HG02571 (cell line): ENCODE data around the gene TTLL9.

Experiments used
- ATAC-seq: cut with Tn5 transposase; IDR thresholded peaks from one replicate; pipeline ENCODE4 v1.9.1; 2021; ENCODE audit warnings: mild to moderate bottlenecking, moderate library complexity; ENCODE audit not compliant: unreplicated experiment

The TTLL9 gene

GRCh38 chr20:31836853-31837608, 33.4 kb upstream of the TTLL9 start:
- ATAC-seq, result no peak

- ATAC-seq, result no peak
Observed at GRCh38 chr20:31837896-31838397, 32.5 kb upstream of the TTLL9 start.

GRCh38 chr20:31838646-31839292, 31.7 kb upstream of the TTLL9 start:
- no peak for ATAC-seq

- no peak for ATAC-seq
Observed at GRCh38 chr20:31839782-31840487, 30.5 kb upstream of the TTLL9 start.

DNA sequence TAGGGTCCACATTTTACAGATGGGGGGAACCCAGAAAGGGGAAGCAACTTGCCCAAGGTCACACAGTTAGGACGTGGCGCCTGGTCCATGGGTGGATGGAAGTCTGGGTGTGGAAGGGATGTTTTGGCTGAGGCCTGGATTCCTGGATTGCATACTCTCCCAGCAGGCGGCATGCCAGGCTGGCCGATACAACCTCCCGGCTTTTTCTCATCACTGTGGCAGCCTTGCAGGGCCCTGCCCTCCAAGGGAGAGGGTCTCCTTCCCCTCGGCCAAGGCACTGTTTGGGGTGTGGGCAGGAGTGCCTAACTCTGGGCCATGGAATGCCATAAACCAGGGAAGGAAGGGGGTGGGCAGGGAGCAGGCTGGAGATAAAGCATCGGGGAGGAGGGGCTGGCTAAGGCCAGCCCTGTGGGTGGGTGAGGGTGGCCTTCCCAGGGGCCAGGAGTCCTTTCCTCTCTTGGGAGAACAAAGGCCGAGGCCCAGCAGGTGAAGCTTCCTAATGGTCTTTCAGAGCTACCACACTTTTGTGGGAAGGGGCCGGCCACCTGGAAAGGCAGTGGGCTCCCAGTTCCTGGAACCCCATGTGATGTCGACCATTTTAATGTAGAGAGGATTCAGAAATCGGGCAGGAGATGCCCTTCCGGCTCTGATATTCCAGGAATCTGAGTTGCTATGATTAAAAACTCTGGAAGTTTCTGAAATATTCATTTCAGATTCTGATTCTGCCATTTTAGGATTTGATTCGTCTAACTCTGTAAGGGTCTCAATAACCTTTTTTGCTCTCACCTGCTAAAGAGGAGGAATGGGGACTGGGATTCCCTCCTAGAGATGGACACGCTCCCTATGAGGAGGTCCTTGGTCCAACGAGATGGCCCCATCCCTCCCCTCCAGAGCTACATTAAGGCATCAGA, 29.3 kb upstream of the TTLL9 start:
- ATAC-seq, result no peak

- ATAC-seq, result no peak
Observed at GRCh38 chr20:31841928-31842327, 28.5 kb upstream of the TTLL9 start.

DNA sequence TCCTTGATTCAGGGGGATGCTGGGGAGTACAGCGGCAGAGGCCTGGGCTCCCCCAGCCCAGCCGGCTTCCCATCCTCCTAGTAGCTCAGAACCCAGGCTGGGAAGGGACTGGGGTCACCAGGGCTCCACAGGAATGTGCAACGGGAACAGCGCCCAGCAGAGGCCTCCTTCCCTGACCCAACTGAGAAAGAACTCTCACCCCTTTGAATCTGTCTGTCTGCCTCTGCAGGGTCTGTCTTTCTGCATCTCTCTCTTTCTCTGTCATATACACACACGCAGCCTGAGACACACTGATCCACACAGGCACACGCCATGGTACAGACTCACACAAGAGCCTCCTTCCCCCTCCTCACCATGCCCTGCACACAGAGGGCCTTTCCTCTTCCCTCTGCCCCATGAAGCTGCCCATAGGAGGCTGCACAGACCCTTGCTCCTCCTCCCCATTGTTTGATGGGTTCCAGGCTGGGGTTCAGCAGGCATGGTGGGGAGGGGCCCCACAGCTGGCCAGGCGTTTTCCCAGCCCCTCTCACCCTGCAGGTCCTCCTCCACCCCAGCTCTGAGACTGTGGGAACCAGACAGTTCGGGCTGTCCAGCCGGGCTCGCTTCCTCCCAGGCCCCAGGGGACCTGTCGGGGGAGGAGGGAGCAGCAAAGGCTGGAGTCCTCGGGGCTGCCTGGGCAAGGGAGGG, 27.8 kb upstream of the TTLL9 start:
- no peak for ATAC-seq

- ATAC-seq, result no peak
Observed at GRCh38 chr20:31843288-31843687, 27.1 kb upstream of the TTLL9 start.

GRCh38 chr20:31843881-31844280, 26.6 kb upstream of the TTLL9 start:
- ATAC-seq, result no peak

- ATAC-seq, result no peak
Observed at GRCh38 chr20:31844737-31845299, 25.6 kb upstream of the TTLL9 start.

DNA sequence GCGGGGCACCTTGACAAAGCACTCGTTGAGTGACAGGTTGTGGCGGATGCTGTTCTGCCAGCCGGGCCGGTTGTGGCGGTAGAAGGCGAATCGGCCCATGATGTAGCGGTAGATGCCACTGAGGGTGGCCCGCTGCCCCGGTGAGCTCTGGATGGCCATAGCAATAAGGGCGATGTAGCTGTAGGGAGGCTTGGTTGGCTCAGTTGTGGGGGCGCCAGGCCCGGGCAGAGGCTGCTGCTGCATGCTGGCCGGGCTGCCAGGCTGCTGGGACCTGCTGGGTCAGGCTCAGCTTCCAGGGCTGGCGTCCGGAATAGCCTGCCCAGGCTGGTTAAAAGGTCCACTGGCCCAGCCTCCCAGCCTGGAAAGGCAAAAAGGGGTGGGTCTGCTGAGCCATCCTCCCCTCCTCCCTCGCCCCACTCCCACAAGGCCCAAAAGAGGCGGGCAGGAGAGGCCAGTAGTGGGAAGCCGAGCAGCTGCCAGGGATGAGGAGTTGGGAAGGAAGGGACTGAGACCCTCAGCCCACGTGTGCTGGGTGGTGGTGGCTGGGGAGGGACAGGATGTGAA, 25.1 kb upstream of the TTLL9 start, which contains the start of gene FOXS1:
TSS of gene FOXS1 (minus strand) at position 305 of the 564 bp plus-strand sequence. CDS start at position 243, 62 bp downstream.
- ATAC-seq, result no peak

GRCh38 chr20:31846793-31847138, 23.7 kb upstream of the TTLL9 start:
- no peak for ATAC-seq

- no peak for ATAC-seq
Observed at GRCh38 chr20:31848088-31848999, 22.1 kb upstream of the TTLL9 start.

DNA sequence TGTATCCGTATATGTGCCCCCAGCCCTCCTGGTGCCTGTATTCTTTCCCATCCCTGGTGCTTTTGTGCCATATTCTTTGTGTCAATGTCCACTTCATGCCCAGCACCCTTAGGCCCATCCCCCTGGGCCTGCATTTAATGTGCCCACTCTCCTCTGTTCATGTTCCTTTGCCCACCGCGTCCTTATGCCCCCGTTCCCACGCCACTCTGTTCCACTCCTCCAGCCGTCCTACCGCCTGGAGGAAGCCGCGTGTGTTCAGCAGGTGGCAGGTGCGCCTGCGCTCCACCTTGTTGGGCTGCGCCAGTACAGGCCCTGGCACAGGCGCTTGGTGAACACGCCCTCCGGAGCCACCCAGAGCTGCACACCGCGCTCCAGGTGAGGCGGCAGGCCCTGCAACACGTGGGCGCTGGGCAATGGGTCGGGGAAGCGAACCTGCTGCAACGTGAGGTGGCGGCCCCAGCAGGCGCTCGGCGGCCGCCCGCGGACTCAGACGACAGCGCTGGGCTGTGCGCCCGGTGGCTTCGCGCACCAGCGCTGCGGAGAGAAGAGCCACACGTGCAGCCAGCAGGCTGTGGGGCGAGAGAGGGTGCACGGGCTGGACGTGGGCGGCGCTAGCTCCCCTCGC, 21.0 kb upstream of the TTLL9 start:
- ATAC-seq, result no peak

DNA sequence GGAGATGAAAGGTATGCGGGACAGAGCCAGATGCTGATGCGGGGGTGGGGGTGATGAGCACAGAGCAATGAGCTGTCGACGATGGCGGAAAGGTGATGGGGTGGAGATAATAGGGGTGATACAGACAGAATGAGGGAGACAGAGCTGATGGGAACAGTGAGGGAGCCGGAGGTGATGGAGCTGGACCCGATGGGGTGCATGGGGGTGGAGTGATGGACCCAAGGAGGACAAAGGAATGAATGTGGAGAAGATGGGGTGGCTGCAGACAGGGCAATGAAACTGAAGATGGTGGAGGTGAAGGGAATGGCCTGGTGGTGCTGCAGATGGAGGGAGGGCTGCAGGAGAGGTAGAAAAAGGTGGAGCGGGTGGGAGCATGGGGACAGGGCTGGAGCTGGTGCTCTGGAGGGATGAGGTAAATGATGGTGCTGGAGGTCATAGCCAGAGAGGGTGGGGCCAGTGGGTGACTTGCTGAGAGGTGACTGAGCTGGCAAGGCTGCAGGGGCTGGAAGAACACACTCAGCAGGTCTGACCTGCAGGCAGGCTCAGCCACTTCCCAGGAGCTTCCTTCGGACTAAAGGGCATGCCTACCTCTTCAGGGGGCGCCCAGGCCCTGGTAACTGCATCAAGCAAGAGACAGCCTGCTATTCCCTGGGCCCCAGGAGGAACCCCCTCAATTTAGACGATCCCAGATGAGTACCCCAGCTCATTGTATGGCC, 19.0 kb upstream of the TTLL9 start:
- no peak for ATAC-seq

DNA sequence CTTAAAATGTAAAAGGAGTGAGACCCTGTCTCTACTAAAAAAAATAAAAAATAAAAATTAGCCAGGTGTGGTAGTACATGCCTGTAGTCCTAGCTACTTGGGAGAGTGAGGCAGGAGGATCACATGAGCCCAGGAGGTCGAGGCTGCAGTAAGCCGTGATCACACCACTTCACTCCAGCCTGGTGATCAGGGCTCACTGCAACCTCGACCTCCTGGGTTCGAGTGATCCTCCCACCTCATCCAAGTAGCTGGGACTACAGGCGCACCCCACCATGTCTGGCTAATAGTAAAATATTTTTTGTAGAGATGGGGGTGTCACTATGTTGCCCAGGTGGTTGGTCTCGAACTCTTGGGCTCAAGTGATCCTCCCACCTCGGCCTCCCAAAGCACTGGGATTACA, 17.0 kb upstream of the TTLL9 start:
- no peak for ATAC-seq

GRCh38 chr20:31856516-31856915, 13.9 kb upstream of the TTLL9 start:
- ATAC-seq, result no peak
